ENCODE results near the gene IGSF21. TPM values are rescaled to one million over a fixed set of nuclear protein-coding genes. Genes with fewer than 3 reads are reported as not detected.
A peak's percentile ranks its signal among the peaks of the same experiment; 100 is the strongest.

Gene IGSF21
- total RNA-seq, 1 donor from 2014 or later: 4.4 TPM

DNA sequence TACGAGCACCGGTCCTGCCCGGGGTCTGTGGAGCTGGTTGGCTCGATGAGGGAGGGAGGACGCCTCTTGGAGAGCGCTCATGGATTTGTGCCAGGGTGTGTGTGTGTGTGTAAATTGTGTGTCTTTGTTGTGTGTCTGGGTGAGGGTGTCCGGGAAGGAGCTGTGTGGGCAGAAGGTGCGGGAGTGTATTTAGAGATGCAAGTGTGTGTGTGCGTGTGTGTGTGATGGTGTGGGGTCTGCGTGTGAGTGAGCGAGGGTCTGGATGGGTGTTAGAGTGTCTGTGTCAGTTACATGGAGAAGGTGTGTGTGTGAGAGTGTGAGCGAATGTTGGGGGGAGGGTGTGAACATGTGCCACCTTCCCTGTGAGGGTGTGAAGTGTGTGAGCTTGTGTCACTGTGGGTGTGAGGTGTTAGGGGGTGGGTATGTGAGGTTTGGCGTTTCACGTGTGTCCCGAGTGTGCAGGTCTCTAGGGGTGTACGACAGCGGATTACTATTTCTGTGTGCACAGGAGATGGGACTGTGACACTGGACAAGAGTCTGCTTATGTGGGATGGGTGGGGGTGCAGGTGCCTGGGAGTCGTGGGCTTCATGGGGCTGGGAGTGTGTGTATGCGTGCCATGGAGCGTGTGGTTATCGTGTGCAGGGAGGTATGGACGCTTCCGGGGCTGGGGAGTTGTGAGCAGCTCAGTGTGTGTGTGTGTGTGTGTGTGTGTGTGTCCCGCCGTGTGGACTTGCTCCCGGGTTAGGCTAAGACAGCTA lies 880 bp downstream of the IGSF21 start:
- Mint-ChIP-seq H3K36me3 (ENCODE audit: low read depth, unreplicated experiment) (no peaks in the 10 kb centered on the region), H3K4me1 (ENCODE audit: unreplicated experiment) (peaks cover 24% of the 10 kb centered on the region), H3K9me3 (ENCODE audit: unreplicated experiment) (no peaks in the 10 kb centered on the region), H3K4me3 (ENCODE audit: unreplicated experiment) (peak overlapping the region; percentile 85), H3K27me3 (ENCODE audit: unreplicated experiment) (peaks cover 17% of the 10 kb centered on the region), H3K27ac (ENCODE audit: unreplicated experiment) (no peak overlapping the region)
- DNase-seq (ENCODE audit: low spot score): no peak
- TF ChIP-seq, protein P1, sequence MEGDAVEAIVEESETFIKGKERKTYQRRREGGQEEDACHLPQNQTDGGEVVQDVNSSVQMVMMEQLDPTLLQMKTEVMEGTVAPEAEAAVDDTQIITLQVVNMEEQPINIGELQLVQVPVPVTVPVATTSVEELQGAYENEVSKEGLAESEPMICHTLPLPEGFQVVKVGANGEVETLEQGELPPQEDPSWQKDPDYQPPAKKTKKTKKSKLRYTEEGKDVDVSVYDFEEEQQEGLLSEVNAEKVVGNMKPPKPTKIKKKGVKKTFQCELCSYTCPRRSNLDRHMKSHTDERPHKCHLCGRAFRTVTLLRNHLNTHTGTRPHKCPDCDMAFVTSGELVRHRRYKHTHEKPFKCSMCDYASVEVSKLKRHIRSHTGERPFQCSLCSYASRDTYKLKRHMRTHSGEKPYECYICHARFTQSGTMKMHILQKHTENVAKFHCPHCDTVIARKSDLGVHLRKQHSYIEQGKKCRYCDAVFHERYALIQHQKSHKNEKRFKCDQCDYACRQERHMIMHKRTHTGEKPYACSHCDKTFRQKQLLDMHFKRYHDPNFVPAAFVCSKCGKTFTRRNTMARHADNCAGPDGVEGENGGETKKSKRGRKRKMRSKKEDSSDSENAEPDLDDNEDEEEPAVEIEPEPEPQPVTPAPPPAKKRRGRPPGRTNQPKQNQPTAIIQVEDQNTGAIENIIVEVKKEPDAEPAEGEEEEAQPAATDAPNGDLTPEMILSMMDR (IDR thresholded peaks at IDR 0.05; ENCODE audit: unreplicated experiment): no peak

DNA sequence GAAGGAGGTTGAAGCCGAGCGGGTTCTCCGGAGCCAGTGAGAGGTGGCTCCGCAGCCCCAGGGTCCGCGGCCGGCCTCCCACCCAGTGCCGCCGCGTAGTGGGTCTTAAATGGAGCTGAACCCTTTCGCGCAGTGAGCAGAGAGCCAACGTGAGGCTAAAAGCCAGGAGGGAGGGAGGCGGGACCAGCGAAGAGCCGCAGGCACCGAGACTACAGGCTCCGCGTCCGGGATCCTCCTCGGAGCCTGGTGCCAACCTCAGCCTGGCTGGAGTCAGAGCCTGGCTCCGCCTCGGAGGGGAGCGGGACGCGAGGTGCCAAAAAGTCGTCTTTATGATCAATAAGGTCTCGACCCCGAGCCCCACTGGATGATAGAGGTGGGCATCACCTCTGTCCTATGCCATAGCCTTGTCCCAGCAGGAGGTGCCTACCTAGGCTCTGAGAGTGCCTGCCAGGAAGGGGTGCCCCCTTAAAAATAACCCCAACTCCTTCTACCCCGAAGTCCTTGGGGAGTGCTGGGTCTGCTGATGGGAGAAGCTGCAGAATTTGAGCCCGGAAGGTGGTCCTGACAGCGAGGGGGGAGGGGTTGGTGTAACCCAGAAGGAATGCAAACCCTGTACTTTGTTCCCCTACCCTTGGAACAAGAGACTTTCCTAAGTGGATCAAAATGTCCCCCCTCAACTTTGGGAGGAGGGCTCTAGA lies 1.6 kb downstream of the IGSF21 start:
- peaks cover 24% of the 10 kb centered on the region for H3K4me1 Mint-ChIP-seq (ENCODE audit: unreplicated experiment)
- H3K27ac Mint-ChIP-seq (ENCODE audit: unreplicated experiment): no peak overlapping the region
- H3K9me3 Mint-ChIP-seq (ENCODE audit: unreplicated experiment): no peaks in the 10 kb centered on the region
- peaks cover 13% of the 10 kb centered on the region for H3K27me3 Mint-ChIP-seq (ENCODE audit: unreplicated experiment)
- no peaks in the 10 kb centered on the region for H3K36me3 Mint-ChIP-seq (ENCODE audit: low read depth, unreplicated experiment)
- TF ChIP-seq, protein P1 (IDR thresholded peaks at IDR 0.05; ENCODE audit: unreplicated experiment): no peak
- peak overlapping the region; percentile 85 for H3K4me3 Mint-ChIP-seq (ENCODE audit: unreplicated experiment)
- DNase-seq (ENCODE audit: low spot score): peak; percentile 28

DNA sequence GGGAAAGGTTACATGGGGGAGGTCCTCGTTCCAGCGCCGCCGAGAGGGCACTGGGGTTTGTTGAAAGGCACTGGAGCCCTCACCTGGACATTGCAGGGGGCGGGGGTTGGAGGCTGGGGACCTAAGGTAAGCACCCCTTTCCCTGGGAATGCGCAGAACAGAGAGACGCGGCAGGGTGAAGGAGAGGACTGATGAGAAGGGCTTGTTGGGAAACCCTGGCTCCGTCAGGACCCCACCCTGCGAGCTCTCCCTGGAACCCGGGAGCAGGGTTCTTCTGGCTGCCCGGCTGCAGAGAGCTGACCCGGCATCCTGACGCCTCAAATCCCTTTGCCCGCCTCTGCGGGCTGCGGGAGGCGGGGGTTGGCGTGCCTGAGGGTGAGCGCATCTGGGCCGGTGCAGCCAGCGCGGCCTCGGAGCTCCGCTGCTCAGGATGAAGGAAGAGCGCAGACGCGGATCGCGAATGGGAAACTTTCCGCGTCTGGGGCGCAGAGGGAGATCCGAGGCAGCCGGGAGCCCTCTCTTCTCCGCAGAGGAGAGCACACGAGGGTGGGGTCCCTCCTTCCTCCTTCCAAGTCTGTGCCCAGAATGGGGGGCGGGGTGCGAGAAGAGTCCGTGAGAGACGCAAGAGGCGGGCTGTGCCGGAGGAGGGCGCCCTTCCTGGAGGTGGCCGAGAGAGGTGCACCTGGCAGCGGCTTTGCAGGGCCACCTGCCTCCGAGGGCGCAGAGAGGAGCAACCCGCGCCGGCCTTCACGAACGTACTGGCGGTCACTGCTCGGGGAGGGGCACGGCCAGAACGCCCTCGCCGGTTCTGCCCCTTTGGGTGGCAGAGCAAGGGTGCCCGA lies 2.4 kb downstream of the IGSF21 start:
- peak; percentile 65 for DNase-seq (ENCODE audit: low spot score)

DNA sequence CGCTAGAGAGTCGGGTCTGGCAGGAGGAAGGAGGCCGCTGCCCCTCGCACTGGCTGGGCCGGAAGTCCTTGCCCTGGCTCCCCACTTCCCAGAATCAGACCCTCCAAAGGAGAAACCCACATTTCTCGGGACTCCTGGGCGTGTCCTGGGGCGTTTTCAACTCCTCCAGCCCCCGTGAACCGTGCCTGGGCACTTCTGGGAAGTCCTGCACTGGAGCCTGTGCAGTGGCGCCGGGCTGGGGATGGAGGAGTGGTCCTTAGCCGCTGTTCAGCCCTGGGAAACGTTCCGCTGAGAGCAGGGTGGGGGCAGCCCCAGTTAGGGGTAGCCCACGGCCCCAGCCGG lies 3.0 kb downstream of the IGSF21 start:
- TF ChIP-seq, protein P1 (IDR thresholded peaks at IDR 0.05; ENCODE audit: unreplicated experiment): no peak
- no peak overlapping the region for H3K4me3 Mint-ChIP-seq (ENCODE audit: unreplicated experiment)
- H3K27me3 Mint-ChIP-seq (ENCODE audit: unreplicated experiment): peaks cover 15% of the 10 kb centered on the region
- no peak for DNase-seq (ENCODE audit: low spot score)
- H3K27ac Mint-ChIP-seq (ENCODE audit: unreplicated experiment): no peak overlapping the region
- H3K9me3 Mint-ChIP-seq (ENCODE audit: unreplicated experiment): no peaks in the 10 kb centered on the region
- H3K4me1 Mint-ChIP-seq (ENCODE audit: unreplicated experiment): peaks cover 24% of the 10 kb centered on the region
- no peaks in the 10 kb centered on the region for H3K36me3 Mint-ChIP-seq (ENCODE audit: low read depth, unreplicated experiment)

More for the DNA sequence above, 2.4 kb downstream of the IGSF21 start:
- Mint-ChIP-seq H3K4me1 (ENCODE audit: unreplicated experiment) (peaks cover 24% of the 10 kb centered on the region), H3K36me3 (ENCODE audit: low read depth, unreplicated experiment) (no peaks in the 10 kb centered on the region), H3K27ac (ENCODE audit: unreplicated experiment) (no peak overlapping the region), H3K9me3 (ENCODE audit: unreplicated experiment) (no peaks in the 10 kb centered on the region), H3K4me3 (ENCODE audit: unreplicated experiment) (peak overlapping the region; percentile 81), H3K27me3 (ENCODE audit: unreplicated experiment) (peaks cover 13% of the 10 kb centered on the region)
- TF ChIP-seq, protein P1 (IDR thresholded peaks at IDR 0.05; ENCODE audit: unreplicated experiment): peak; percentile 45
